Small intestine (tissue), 7 donors: ENCODE results near the gene LUC7L3. TPM values are rescaled to one million over a fixed set of nuclear protein-coding genes. Genes with fewer than 3 reads are reported as not detected.
A peak's percentile ranks its signal among the peaks of the same experiment; 100 is the strongest.

ENCODE experiments used
- DNase-seq, 2 donors: peaks; one replicate each; pipeline versions ENCODE4 v3.0.0 to v3.0.0-alpha.2; 2013
- FAIRE-seq: peaks from 2 replicates; lab custom pipeline; 2012; peaks lifted over from hg19 to GRCh38; lab: Jason Lieb, UNC
- H3K27ac ChIP-seq, 3 donors: one replicate each; pipeline ENCODE4 v1.5.1; 2013; ENCODE audit warnings: low read length in 2 of 3, mild to moderate bottlenecking in 2 of 3, control low read depth in 1 of 3, inconsistent platforms in 1 of 3, low read depth in 1 of 3, moderate library complexity in 1 of 3
- H3K27me3 ChIP-seq, 3 donors: one replicate each; pipeline ENCODE4 v1.6.1; 2013; ENCODE audit warnings: low read length in 3 of 3, inconsistent platforms in 1 of 3; ENCODE audit not compliant: control insufficient read depth in 3 of 3, insufficient read depth in 3 of 3
- H3K36me3 ChIP-seq, 3 donors: one replicate each; pipeline ENCODE4 v1.6.1; 2013; ENCODE audit warnings: low read length in 3 of 3, inconsistent platforms in 1 of 3, low read depth in 1 of 3, mild to moderate bottlenecking in 1 of 3, moderate library complexity in 1 of 3; ENCODE audit not compliant: control insufficient read depth in 3 of 3, insufficient read depth in 2 of 3
- H3K4me1 ChIP-seq, 3 donors: one replicate each; pipeline ENCODE4 v1.6.1; 2013; ENCODE audit warnings: low read length in 2 of 3, inconsistent platforms in 1 of 3, low read depth in 1 of 3, mild to moderate bottlenecking in 1 of 3, moderate library complexity in 1 of 3; ENCODE audit not compliant: control insufficient read depth in 3 of 3, insufficient read depth in 2 of 3
- H3K4me3 ChIP-seq, 3 donors: one replicate each; pipeline ENCODE4 v1.5.1; 2013; ENCODE audit warnings: low read length in 3 of 3, control low read depth in 1 of 3, inconsistent platforms in 1 of 3, low read depth in 1 of 3, mild to moderate bottlenecking in 1 of 3, moderate library complexity in 1 of 3
- H3K9me3 ChIP-seq, 2 donors: one replicate each; pipeline ENCODE4 v1.6.1; 2013; ENCODE audit warnings: low read depth in 1 of 2, low read length in 1 of 2; ENCODE audit not compliant: control insufficient read depth in 2 of 2, insufficient read depth in 1 of 2
- whole genome bisulfite sequencing, 3 donors: extraction: QIAGEN DNeasy Blood & Tissue Kit; methylation state at CpG; one replicate each; pipeline ENCODE4 v1.1.7; 2013; 5-methylcytosine and 5-hydroxymethylcytosine counted together
- polyA plus RNA-seq, 4 donors: library from polyadenylated mRNA; stranded (reverse) in 3 of 4; unstranded in 1 of 4; fragments of 200-250 nt in 3 of 4; fragments of 120-200 nt in 1 of 4; gene quantifications; one replicate each; pipeline versions ENCODE4 v1.2.1 to v1.2.3, GENCODE V29; 2013
- donor health status: healthy with polysubstance abuse.
- donor health status: control.
- donor health status: control.
- donor health status: Bipolar disorder and iron deficiency.
- donor health status: healthy.

The LUC7L3 gene
- polyA plus RNA-seq, 4 donors, result 57.4 to 466 (median 313) TPM

- DNase-seq (no peak), FAIRE-seq (no peak)
- Histone ChIP-seq H3K27ac (peak overlapping the region in 1 of 3 donors; percentile 96), H3K27me3 (no peaks in the 10 kb centered on the region), H3K36me3 (peaks cover 0 to 16% (median 2%) of the 10 kb centered on the region in 3 donors), H3K9me3 (no peaks in the 10 kb centered on the region), H3K4me3 (peak overlapping the region in 1 of 3 donors; percentile 61), H3K4me1 (peaks cover 0 to 65% (median 3%) of the 10 kb centered on the region in 3 donors)
- WGBS, 3 donors, result 30 to 59% (median 52%) methylated on average over 2 of the region's 2 CpGs
Measured at GRCh38 chr17:50764734-50765149, 45.3 kb downstream of the LUC7L3 start.

GRCh38 chr17:50765454-50766221, 46.2 kb downstream of the LUC7L3 start:
- 11 to 34% (median 25%) methylated on average over 9 of the region's 9 CpGs for WGBS, 3 donors
- Histone ChIP-seq H3K27ac (peak overlapping the region; percentile 91 to 97 (median 96)), H3K27me3 (no peaks in the 10 kb centered on the region), H3K4me3 (peak overlapping the region in 2 of 3 donors; percentile 36 to 61), H3K4me1 (peaks cover 0 to 65% (median 3%) of the 10 kb centered on the region in 3 donors), H3K9me3 (no peaks in the 10 kb centered on the region), H3K36me3 (peaks cover 0 to 16% (median 2%) of the 10 kb centered on the region in 3 donors)
- peak; percentile 67 to 88 for DNase-seq
- no peak for FAIRE-seq

DNA sequence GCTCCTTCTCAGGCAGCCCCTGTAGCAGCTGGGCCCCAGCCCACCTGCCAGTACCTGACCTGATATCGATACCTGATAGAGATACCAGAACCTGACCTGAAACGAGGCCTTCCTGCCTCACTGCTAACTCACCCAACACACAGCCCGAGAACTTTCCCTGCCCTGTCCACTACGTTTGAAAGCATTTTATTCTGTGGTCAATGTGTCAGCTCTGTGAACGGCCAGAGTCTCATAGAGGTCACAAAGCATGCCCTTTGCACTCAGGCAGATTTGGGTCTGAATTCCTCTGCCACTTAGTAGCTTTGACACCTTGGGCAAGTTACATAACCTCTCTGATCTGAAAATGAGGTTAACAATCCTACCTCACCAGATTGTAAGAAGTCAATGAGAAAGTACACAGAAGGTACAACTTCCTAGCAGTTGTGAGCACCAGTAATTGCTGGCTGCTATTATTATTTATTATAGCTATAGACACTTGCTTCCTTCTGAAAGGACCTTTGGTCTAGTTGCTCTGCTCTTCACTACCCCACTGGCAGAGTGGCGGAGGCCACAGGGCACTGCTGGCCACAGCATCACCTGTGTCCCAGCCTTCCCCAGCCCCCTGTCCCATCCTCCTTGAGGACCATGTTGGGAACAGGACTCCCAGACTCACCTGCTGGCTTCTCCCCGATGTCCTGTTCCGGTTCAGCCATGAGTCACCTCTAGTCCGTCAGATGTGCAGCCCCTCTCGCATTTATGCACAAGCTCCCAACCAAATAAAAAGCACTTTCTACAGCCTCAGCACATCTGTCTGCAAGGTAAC, 47.0 kb downstream of the LUC7L3 start:
- H3K36me3 ChIP-seq, result peaks cover 0 to 12% (median 2%) of the 10 kb centered on the region in 3 donors
- H3K4me3 ChIP-seq, result peak overlapping the region in 2 of 3 donors; percentile 36 to 61
- no peak for FAIRE-seq
- H3K9me3 ChIP-seq, result no peaks in the 10 kb centered on the region
- no peaks in the 10 kb centered on the region for H3K27me3 ChIP-seq
- H3K27ac ChIP-seq, result peak overlapping the region; percentile 91 to 97 (median 96)
- H3K4me1 ChIP-seq, result peaks cover 0 to 65% (median 3%) of the 10 kb centered on the region in 3 donors
- WGBS, 3 donors, result 19 to 59% (median 30%) methylated on average over 10 of the region's 10 CpGs
- DNase-seq, result peak; percentile 73 to 82

GRCh38 chr17:50767030-50767429, 47.6 kb downstream of the LUC7L3 start:
- peaks cover 0 to 65% (median 3%) of the 10 kb centered on the region in 3 donors for H3K4me1 ChIP-seq
- FAIRE-seq, result no peak
- DNase-seq, result no peak
- peak overlapping the region in 2 of 3 donors; percentile 36 to 61 for H3K4me3 ChIP-seq
- no peaks in the 10 kb centered on the region for H3K9me3 ChIP-seq
- WGBS, 3 donors, result 14 to 62% (median 26%) methylated on average over 7 of the region's 7 CpGs
- H3K27ac ChIP-seq, result peak overlapping the region; percentile 91 to 97 (median 96)
- no peaks in the 10 kb centered on the region for H3K27me3 ChIP-seq
- H3K36me3 ChIP-seq, result peaks cover 0 to 7% (median 2%) of the 10 kb centered on the region in 3 donors

- Histone ChIP-seq H3K27me3 (no peaks in the 10 kb centered on the region), H3K27ac (peak within 1 kb of the TSS; percentile 91 to 97 (median 96)), H3K36me3 (peaks cover 0 to 4% (median 2%) of the 10 kb centered on the region in 3 donors), H3K4me1 (peaks cover 0 to 65% (median 3%) of the 10 kb centered on the region in 3 donors), H3K4me3 (peak within 1 kb of the TSS in 2 of 3 donors; percentile 36 to 61), H3K9me3 (no peaks in the 10 kb centered on the region)
- DNase-seq (peak; percentile 83 to 90), FAIRE-seq (no peak)
- WGBS, 3 donors, result 21 to 73% (median 38%) methylated on average over 9 of the region's 9 CpGs
Measured at GRCh38 chr17:50767446-50767845, 48.0 kb downstream of the LUC7L3 start, which contains the start of gene ANKRD40CL. Gene ANKRD40CL, minus strand, starts transcription at chr17:50767518. Its CDS starts 605 bp downstream, at chr17:50766913.

- Histone ChIP-seq H3K27me3 (no peaks in the 10 kb centered on the region), H3K27ac (peak overlapping the region; percentile 38 to 97 (median 96)), H3K4me3 (no peak overlapping the region), H3K36me3 (no peaks in the 10 kb centered on the region), H3K9me3 (no peaks in the 10 kb centered on the region), H3K4me1 (peaks cover 0 to 57% (median 3%) of the 10 kb centered on the region in 3 donors)
- WGBS, 3 donors, result 16 to 62% (median 30%) methylated on average over 7 of the region's 7 CpGs
- FAIRE-seq (no peak), DNase-seq (peak; percentile 98 to 100)
Measured at GRCh38 chr17:50768346-50768761, 49.0 kb downstream of the LUC7L3 start.

DNA sequence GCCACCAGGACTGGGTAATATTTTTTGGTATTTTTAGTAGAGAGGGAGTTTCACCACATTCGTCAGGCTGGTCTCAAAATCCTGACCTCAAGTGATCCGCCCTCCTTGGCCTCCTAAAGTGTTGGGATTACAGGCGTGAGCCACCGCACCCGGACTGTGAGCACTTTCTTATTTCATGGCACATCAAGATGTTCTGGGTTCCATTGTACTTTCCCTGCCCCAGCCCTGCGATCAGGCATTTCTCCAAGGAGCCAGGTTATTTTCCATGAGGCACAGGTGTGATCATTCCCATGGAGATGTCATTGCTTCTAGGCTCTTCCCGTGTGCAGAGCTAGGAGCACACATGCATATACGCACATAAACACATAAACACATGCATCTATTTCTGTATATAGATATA, 50.5 kb downstream of the LUC7L3 start:
- Histone ChIP-seq H3K4me1 (peaks cover 0 to 42% (median 3%) of the 10 kb centered on the region in 3 donors), H3K4me3 (no peak overlapping the region), H3K27ac (no peak overlapping the region), H3K27me3 (no peaks in the 10 kb centered on the region), H3K9me3 (no peaks in the 10 kb centered on the region), H3K36me3 (no peaks in the 10 kb centered on the region)
- DNase-seq (no peak), FAIRE-seq (no peak)
- WGBS, 3 donors, result 81 to 89% (median 88%) methylated on average over 8 of the region's 8 CpGs

- peaks cover 0 to 37% (median 3%) of the 10 kb centered on the region in 3 donors for H3K4me1 ChIP-seq
- H3K4me3 ChIP-seq, result no peak overlapping the region
- H3K9me3 ChIP-seq, result no peaks in the 10 kb centered on the region
- H3K36me3 ChIP-seq, result no peaks in the 10 kb centered on the region
- H3K27me3 ChIP-seq, result no peaks in the 10 kb centered on the region
- FAIRE-seq (no peak), DNase-seq (no peak)
- H3K27ac ChIP-seq, result no peak overlapping the region
- 90 to 96% (median 92%) methylated on average over 2 of the region's 2 CpGs for WGBS, 3 donors
Measured at GRCh38 chr17:50770346-50770745, 50.9 kb downstream of the LUC7L3 start.
